Measurements from ENCODE around the gene CMSS1. TPM values are rescaled to one million over a fixed set of nuclear protein-coding genes. Genes with fewer than 3 reads are reported as not detected.

The CMSS1 gene
- total and polyA plus RNA-seq, 2 donors (not counting 1 experiment from before 2014, with no cell fraction given): 7.3 to 22.8 TPM

DNA sequence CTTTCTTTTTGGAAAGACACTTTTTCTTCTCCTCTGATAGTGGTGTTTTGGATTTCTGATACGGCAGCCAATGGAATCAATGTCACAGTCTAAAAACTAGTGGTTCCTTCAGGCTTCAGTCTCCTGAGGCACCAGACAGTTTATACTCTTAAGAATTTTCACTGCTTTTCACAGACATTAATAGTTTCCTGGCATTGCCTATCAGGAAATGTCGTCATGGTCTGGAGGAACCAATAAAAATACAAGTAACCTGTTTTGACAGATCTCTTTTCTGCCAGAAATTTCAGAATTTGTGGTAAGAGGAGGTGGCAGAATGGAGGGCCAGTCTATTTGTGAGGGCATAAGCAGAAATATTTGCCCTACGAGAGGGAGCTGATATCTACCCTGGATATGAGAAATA lies 251.8 kb downstream of the CMSS1 start:
- H3K9me3 ChIP-seq (ENCODE audit: control extremely low read depth in 1 of 3, control insufficient read depth in 2 of 3, insufficient read depth in 1 of 3, low read length in 2 of 3): no peaks in the 10 kb centered on the region
- peak overlapping the region; percentile 42 for H3K4me2 ChIP-seq (replicated peaks; ENCODE audit: low read depth, low read length, poor library complexity, severe bottlenecking)
- no CpG with 5 or more reads among the region's 3 CpGs for WGBS (ENCODE audit: insufficient coverage)
- ChIA-PET CTCF (interaction anchor here (0.7 to 7.8 kb wide), 26 partner anchors 7 to 520 kb away, joined by 3 to 78 read pairs (median 4); no protein-coding TSS in a partner anchor), POLR2A (no interaction called here)
- H3K9ac ChIP-seq (ENCODE audit: low read length): no peak overlapping the region
- H3K79me2 ChIP-seq (ENCODE audit: control insufficient read depth, insufficient read depth, low read length): no peaks in the 10 kb centered on the region
- Mint-ChIP-seq H3K9me3 (ENCODE audit: insufficient read depth) (no peaks in the 10 kb centered on the region), H3K27ac (no peak overlapping the region), H3K27me3 (no peaks in the 10 kb centered on the region), H3K4me1 (peaks cover 47% of the 10 kb centered on the region), H3K4me3 (no peak overlapping the region)
- no peaks in the 10 kb centered on the region for H3K36me3 ChIP-seq (replicated peaks in 1 of 2; ENCODE audit: control extremely low read depth in 1 of 2, control insufficient read depth in 1 of 2, extremely low read depth in 1 of 2, insufficient read depth in 2 of 2, low read length in 1 of 2)
- intact Hi-C loops (cut with micrococcal nuclease): loop anchor here (1.0 to 5.0 kb wide), 3 partner anchors 23 to 521 kb away; no protein-coding TSS in a partner anchor
- H2AFZ ChIP-seq (ENCODE audit: insufficient read depth, low read depth, low read length, poor library complexity, severe bottlenecking): no peak overlapping the region
- TF ChIP-seq EZH2 (IDR thresholded peaks at IDR 0.05; ENCODE audit: borderline replicate concordance, insufficient read depth, low read depth, low read length, poor library complexity, severe bottlenecking) (no peak), CTCF (IDR thresholded peaks at IDR 0.05) (no peak)
- H3K27me3 ChIP-seq (replicated peaks in 1 of 4; ENCODE audit: control extremely low read depth in 1 of 4, control insufficient read depth in 3 of 4, insufficient read depth in 4 of 4, low read length in 3 of 4): no peaks in the 10 kb centered on the region
- H4K20me1 ChIP-seq (ENCODE audit: control insufficient read depth, insufficient read depth, low read length, poor library complexity, severe bottlenecking): no peaks in the 10 kb centered on the region
- H3K27ac ChIP-seq (ENCODE audit: low read length in 2 of 2): no peak overlapping the region
- no peak overlapping the region for H3K4me3 ChIP-seq (ENCODE audit: control extremely low read depth in 1 of 5, extremely low read depth in 1 of 5, insufficient read depth in 1 of 5, low read depth in 2 of 5, low read length in 4 of 5)
- ATAC-seq (ENCODE audit: low read depth) (no peak), DNase-seq (no peak)
- H3K4me1 ChIP-seq (ENCODE audit: control insufficient read depth in 2 of 2, insufficient read depth in 2 of 2, low read length in 2 of 2): peaks cover 42% of the 10 kb centered on the region in 2 donors

DNA sequence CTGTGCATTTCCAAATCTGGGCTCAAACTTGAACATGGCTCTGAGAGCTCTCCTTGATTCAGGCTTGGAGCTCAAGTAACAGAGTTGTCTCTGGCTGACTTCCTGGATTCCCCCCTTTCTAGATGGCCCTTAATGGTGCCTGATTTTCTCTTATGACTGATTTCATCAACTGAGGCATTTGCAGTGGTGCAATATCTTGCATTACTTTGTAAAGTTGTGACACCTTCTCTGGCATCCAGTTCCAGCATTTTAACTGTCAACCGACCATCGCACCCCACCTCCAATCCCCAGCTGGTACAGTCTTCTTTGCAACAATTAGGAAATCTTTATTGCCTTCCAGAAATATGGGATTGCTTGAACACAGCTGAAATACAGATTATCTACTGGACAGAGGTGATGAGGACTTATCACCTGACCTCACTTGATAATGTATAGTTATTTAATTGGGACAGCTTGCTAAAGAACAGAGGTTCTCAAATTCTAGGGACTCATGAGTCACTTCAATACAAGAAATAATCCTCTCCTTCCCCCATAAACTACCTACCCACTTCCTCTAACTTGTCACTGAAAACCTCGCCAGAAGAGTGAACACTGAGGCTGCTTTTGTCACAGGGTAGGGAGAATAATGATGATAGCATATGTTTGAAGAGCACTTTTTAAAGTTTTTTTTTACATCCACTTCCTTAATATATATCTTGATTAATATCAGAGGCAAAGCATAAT lies 254.8 kb downstream of the CMSS1 start:
- ChIA-PET CTCF (interaction anchor here (0.6 to 7.8 kb wide), 7 partner anchors 14 to 645 kb away, joined by 3 to 78 read pairs (median 3); no protein-coding TSS in a partner anchor), POLR2A (interaction anchor here (0.8 kb wide), 1 partner anchor 28 kb away, joined by 4 read pairs; no protein-coding TSS in a partner anchor)
- H3K9ac ChIP-seq (ENCODE audit: low read length): peak overlapping the region; percentile 5
- no peak overlapping the region for H2AFZ ChIP-seq (ENCODE audit: insufficient read depth, low read depth, low read length, poor library complexity, severe bottlenecking)
- H3K4me3 ChIP-seq (ENCODE audit: control extremely low read depth in 1 of 5, extremely low read depth in 1 of 5, insufficient read depth in 1 of 5, low read depth in 2 of 5, low read length in 4 of 5): no peak overlapping the region
- H3K27me3 ChIP-seq (replicated peaks in 1 of 4; ENCODE audit: control extremely low read depth in 1 of 4, control insufficient read depth in 3 of 4, insufficient read depth in 4 of 4, low read length in 3 of 4): no peaks in the 10 kb centered on the region
- peak overlapping the region; percentile 71 for H3K4me2 ChIP-seq (replicated peaks; ENCODE audit: low read depth, low read length, poor library complexity, severe bottlenecking)
- no peak for TF ChIP-seq EZH2 (IDR thresholded peaks at IDR 0.05; ENCODE audit: borderline replicate concordance, insufficient read depth, low read depth, low read length, poor library complexity, severe bottlenecking)
- TF ChIP-seq CTCF (IDR thresholded peaks at IDR 0.05): no peak
- H3K27me3 Mint-ChIP-seq: no peaks in the 10 kb centered on the region
- WGBS (ENCODE audit: insufficient coverage): no CpG with 5 or more reads among the region's 3 CpGs
- peaks cover 42% of the 10 kb centered on the region in 2 donors for H3K4me1 ChIP-seq (ENCODE audit: control insufficient read depth in 2 of 2, insufficient read depth in 2 of 2, low read length in 2 of 2)
- peak overlapping the region; percentile 46 for H3K4me3 Mint-ChIP-seq
- ATAC-seq (ENCODE audit: low read depth): peak; percentile 32
- H3K27ac Mint-ChIP-seq: peak overlapping the region; percentile 15
- peak; percentile 31 for DNase-seq
- H3K79me2 ChIP-seq (ENCODE audit: control insufficient read depth, insufficient read depth, low read length): no peaks in the 10 kb centered on the region
- no peaks in the 10 kb centered on the region for H3K9me3 ChIP-seq (ENCODE audit: control extremely low read depth in 1 of 3, control insufficient read depth in 2 of 3, insufficient read depth in 1 of 3, low read length in 2 of 3)
- H3K4me1 Mint-ChIP-seq: peaks cover 47% of the 10 kb centered on the region
- no peaks in the 10 kb centered on the region for H3K9me3 Mint-ChIP-seq (ENCODE audit: insufficient read depth)
- H3K36me3 ChIP-seq (replicated peaks in 1 of 2; ENCODE audit: control extremely low read depth in 1 of 2, control insufficient read depth in 1 of 2, extremely low read depth in 1 of 2, insufficient read depth in 2 of 2, low read length in 1 of 2): no peaks in the 10 kb centered on the region
- no peaks in the 10 kb centered on the region for H4K20me1 ChIP-seq (ENCODE audit: control insufficient read depth, insufficient read depth, low read length, poor library complexity, severe bottlenecking)
- intact Hi-C loops (cut with micrococcal nuclease): loop anchor here (2.0 to 5.0 kb wide), 3 partner anchors 14 to 195 kb away; no protein-coding TSS in a partner anchor
- no peak overlapping the region for H3K27ac ChIP-seq (ENCODE audit: low read length in 2 of 2)

All from B cell (primary cell).